DND-41 (cell line): Measurements from ENCODE around the gene SLC39A9.
A peak's percentile ranks its signal among the peaks of the same experiment; 100 is the strongest.

Experiments
- ATAC-seq: fragments of 200-7000 bp; cut with Tn5 transposase; 3 replicates; pipeline ENCODE4 v1.9.1; 2021; ENCODE audit warnings: low read depth; ENCODE audit not compliant: insufficient read depth
- DNase-seq: peaks from one replicate; pipeline ENCODE4 v3.0.0-alpha.2; 2020
- H2AFZ ChIP-seq: 2 replicates; pipeline ENCODE4 v1.6.0; 2012; ENCODE audit warnings: low read depth, low read length
- H3K27ac ChIP-seq: 2 replicates; pipeline ENCODE4 v1.5.1; 2012; ENCODE audit warnings: low read length, inconsistent platforms
- H3K27me3 ChIP-seq: fragments of 200-600 bp; sonication (generic); 2 replicates; pipeline ENCODE4 v1.6.0; 2012; ENCODE audit warnings: low read length, mild to moderate bottlenecking, inconsistent platforms; ENCODE audit not compliant: insufficient read depth, poor library complexity
- H3K36me3 ChIP-seq: 2 replicates; pipeline ENCODE4 v1.5.1; 2012; ENCODE audit warnings: low read length, inconsistent platforms; ENCODE audit not compliant: insufficient read depth
- H3K4me1 ChIP-seq: 2 replicates; pipeline ENCODE4 v1.5.1; 2012; ENCODE audit warnings: mild to moderate bottlenecking, low read length; ENCODE audit not compliant: insufficient read depth
- H3K4me2 ChIP-seq: 2 replicates; pipeline ENCODE4 v1.6.0; 2012; ENCODE audit warnings: mild to moderate bottlenecking, moderate library complexity, low read length, inconsistent platforms; ENCODE audit not compliant: insufficient read depth
- H3K4me3 ChIP-seq, 2 experiments: fragments of 200-600 bp in 1 of 2; shearing (Covaris generic) in 1 of 2; 2 replicates each; pipeline ENCODE4 v1.5.1; 2012 to 2016; ENCODE audit warnings: inconsistent platforms in 2 of 2, low read length in 2 of 2, mild to moderate bottlenecking in 2 of 2, low read depth in 1 of 2, moderate library complexity in 1 of 2
- H3K79me2 ChIP-seq: 2 replicates; pipeline ENCODE4 v1.6.0; 2012; ENCODE audit warnings: low read length, inconsistent platforms; ENCODE audit not compliant: insufficient read depth
- H3K9ac ChIP-seq: 2 replicates; pipeline ENCODE4 v1.6.0; 2012; ENCODE audit warnings: low read depth, mild to moderate bottlenecking, inconsistent platforms, low read length, moderate library complexity
- H3K9me3 ChIP-seq: 2 replicates; pipeline ENCODE4 v1.5.1; 2012; ENCODE audit warnings: low read length, moderate library complexity, mild to moderate bottlenecking, inconsistent platforms; ENCODE audit not compliant: insufficient read depth, severe bottlenecking
- H4K20me1 ChIP-seq: 2 replicates; pipeline ENCODE4 v1.6.0; 2012; ENCODE audit warnings: low read length; ENCODE audit not compliant: insufficient read depth
- EZH2 ChIP-seq: IDR thresholded peaks from 3 replicates; pipeline ENCODE4 v1.6.1; 2012; ENCODE audit warnings: borderline replicate concordance, low read depth, mild to moderate bottlenecking, moderate library complexity, low read length, inconsistent platforms; ENCODE audit not compliant: severe bottlenecking
- TF ChIP-seq, protein P1 (sequence below): IDR thresholded peaks from 2 replicates; pipeline ENCODE4 v1.5.1; 2012; ENCODE audit warnings: borderline replicate concordance, low read length, moderate library complexity, mild to moderate bottlenecking; ENCODE audit not compliant: poor library complexity, severe bottlenecking; ENCODE audit errors: extremely low read depth

Gene SLC39A9, protein sequence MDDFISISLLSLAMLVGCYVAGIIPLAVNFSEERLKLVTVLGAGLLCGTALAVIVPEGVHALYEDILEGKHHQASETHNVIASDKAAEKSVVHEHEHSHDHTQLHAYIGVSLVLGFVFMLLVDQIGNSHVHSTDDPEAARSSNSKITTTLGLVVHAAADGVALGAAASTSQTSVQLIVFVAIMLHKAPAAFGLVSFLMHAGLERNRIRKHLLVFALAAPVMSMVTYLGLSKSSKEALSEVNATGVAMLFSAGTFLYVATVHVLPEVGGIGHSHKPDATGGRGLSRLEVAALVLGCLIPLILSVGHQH

DNA sequence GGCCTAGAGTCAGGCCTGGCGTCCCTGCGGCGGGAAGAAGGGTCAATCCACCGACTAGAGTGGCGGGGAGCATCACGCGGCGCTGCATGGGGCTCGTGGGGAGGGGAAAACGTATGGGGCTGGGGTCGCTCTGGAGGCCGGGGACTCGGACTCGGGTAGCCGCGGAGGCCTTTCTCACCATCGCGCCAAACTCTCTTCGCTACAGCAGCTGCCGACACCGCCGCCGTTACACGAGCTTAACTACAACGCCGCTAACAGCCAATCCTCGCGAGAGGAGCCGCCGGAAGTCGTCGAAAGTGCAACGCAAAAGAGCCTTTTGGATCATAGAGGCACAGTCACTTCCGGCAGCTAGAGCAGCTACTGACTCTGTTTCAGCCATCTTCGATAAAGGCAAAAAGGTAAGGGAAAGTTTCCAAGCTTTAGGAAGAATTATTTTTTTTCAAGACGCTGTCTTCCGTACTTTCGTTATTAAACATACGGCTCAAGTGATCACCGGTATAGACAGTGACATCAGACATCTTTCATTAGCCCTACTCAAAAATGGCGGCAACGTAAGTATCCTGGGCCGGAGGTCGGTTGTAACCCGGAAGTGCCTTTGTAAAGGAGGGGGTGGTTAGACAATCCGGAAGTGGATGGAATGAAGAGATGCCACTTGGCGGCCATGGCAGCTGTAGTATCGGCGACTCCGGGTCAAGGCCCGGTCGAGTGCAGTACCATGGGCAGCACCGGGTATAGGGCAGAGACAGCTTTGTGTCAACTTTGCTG, at the start of gene SLC39A9, which contains the start of gene ERH:
Gene SLC39A9 (plus strand): TSS at position 640 of the 765 bp plus-strand sequence. CDS start 678 bp downstream, outside the sequence.
Gene ERH (minus strand): TSS at position 247 of the 765 bp plus-strand sequence. CDS start 66 bp downstream, at position 181.
- Histone ChIP-seq H4K20me1 (peaks cover 44% of the 10 kb centered on the region), H3K27ac (peak within 1 kb of the TSS; percentile 95), H3K9ac (peak within 1 kb of the TSS; percentile 95), H3K9me3 (no peaks in the 10 kb centered on the region), H3K27me3 (no peaks in the 10 kb centered on the region), H3K4me1 (peaks cover 74% of the 10 kb centered on the region), H3K4me3 (peak within 1 kb of the TSS; percentile 41 to 73), H3K4me2 (peak within 1 kb of the TSS; percentile 76), H3K79me2 (peaks cover 96% of the 10 kb centered on the region), H2AFZ (peak within 1 kb of the TSS; percentile 86), H3K36me3 (peaks cover 41% of the 10 kb centered on the region)
- TF ChIP-seq, protein P1, sequence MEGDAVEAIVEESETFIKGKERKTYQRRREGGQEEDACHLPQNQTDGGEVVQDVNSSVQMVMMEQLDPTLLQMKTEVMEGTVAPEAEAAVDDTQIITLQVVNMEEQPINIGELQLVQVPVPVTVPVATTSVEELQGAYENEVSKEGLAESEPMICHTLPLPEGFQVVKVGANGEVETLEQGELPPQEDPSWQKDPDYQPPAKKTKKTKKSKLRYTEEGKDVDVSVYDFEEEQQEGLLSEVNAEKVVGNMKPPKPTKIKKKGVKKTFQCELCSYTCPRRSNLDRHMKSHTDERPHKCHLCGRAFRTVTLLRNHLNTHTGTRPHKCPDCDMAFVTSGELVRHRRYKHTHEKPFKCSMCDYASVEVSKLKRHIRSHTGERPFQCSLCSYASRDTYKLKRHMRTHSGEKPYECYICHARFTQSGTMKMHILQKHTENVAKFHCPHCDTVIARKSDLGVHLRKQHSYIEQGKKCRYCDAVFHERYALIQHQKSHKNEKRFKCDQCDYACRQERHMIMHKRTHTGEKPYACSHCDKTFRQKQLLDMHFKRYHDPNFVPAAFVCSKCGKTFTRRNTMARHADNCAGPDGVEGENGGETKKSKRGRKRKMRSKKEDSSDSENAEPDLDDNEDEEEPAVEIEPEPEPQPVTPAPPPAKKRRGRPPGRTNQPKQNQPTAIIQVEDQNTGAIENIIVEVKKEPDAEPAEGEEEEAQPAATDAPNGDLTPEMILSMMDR = no peak
- TF ChIP-seq EZH2 = no peak
- peak; percentile 85 for ATAC-seq
- DNase-seq = peak; percentile 95

DNA sequence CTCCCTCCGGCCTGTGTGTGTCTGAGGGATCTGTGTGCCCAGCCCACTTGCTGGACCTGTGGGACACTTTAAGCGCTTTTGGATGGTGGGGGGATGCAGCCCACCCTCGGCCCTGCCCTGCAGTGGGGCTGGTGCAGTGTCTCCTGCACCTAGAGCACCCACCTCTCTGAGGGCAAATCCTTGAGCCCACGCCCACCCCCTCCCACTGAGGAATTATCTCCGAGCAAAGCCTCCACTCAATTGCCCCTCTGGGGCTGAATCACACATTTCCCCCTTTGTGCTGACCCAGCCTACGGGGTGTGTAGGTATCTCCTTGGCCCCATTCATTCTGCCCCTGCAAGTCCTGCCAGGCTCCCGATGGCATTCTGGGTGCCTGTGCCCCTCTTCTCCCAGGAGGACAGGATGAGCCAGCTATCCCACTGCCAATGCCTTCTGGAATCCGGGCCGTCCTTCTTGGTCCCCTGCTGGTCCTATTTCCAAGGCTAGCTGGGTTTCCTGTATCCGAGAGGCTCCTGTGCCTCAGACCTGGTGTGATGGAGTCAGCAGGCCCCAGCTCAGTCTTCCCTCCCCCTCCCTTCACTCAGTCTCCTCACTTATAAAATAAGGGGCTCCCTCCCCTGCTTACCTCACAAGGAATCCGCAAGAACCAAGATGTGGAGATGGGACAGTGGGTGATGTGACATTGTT, 49.3 kb upstream of the SLC39A9 start:
- no peak overlapping the region for H3K9ac ChIP-seq
- H3K27me3 ChIP-seq = peaks cover 5% of the 10 kb centered on the region
- no peak for ATAC-seq
- H2AFZ ChIP-seq = no peak overlapping the region
- H3K9me3 ChIP-seq = no peaks in the 10 kb centered on the region
- no peak overlapping the region for H3K4me2 ChIP-seq
- no peak overlapping the region for H3K4me3 ChIP-seq
- no peaks in the 10 kb centered on the region for H3K36me3 ChIP-seq
- H3K27ac ChIP-seq = no peak overlapping the region
- no peaks in the 10 kb centered on the region for H3K79me2 ChIP-seq
- peaks cover 9% of the 10 kb centered on the region; the same call in 1 of the 2 replicates for H4K20me1 ChIP-seq
- TF ChIP-seq EZH2 = no peak
- TF ChIP-seq, protein P1 = no peak
- no peaks in the 10 kb centered on the region for H3K4me1 ChIP-seq
- DNase-seq = no peak

DNA sequence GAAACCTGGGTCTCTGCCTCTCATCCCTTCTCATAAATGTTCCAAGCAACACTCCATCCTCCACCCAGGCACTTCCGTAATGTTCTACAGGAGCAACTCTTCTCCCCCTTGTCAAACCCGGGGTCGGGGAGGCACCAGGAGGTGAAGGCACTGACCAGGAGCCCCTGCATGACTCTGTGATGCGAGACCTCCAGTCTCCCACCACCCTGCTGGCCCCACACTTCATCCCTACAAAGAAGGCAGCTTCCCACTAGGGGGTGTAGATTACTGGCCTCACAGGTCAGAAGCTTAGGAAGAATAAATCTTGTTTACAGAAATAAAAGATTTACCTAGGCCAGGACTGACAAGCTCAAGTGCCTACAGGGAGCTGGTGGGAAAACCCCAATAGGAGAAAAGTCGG, 47.6 kb upstream of the SLC39A9 start:
- no peaks in the 10 kb centered on the region for H3K36me3 ChIP-seq
- DNase-seq = no peak
- H2AFZ ChIP-seq = no peak overlapping the region

More for the DNA sequence above, 47.6 kb upstream of the SLC39A9 start:
- H3K27ac ChIP-seq = no peak overlapping the region
- no peaks in the 10 kb centered on the region for H3K79me2 ChIP-seq
- no peak for TF ChIP-seq EZH2
- no peaks in the 10 kb centered on the region for H3K9me3 ChIP-seq
- H4K20me1 ChIP-seq = peaks cover 4% of the 10 kb centered on the region; the same call in 1 of the 2 replicates
- no peak overlapping the region for H3K4me3 ChIP-seq
- no peak overlapping the region for H3K4me2 ChIP-seq
- H3K4me1 ChIP-seq = no peaks in the 10 kb centered on the region
- no peak for ATAC-seq
- no peak overlapping the region for H3K9ac ChIP-seq
- H3K27me3 ChIP-seq = no peaks in the 10 kb centered on the region
